Fibroblast of skin of left quadriceps (primary cell): ENCODE measurements around the gene COL16A1.

Experiments used
- DNase-seq, 2 experiments: peaks; one replicate each; pipeline ENCODE4 v3.0.0-alpha.2; 2013; ENCODE audit warnings: low read depth in 2 of 2

COL16A1 gene

DNA sequence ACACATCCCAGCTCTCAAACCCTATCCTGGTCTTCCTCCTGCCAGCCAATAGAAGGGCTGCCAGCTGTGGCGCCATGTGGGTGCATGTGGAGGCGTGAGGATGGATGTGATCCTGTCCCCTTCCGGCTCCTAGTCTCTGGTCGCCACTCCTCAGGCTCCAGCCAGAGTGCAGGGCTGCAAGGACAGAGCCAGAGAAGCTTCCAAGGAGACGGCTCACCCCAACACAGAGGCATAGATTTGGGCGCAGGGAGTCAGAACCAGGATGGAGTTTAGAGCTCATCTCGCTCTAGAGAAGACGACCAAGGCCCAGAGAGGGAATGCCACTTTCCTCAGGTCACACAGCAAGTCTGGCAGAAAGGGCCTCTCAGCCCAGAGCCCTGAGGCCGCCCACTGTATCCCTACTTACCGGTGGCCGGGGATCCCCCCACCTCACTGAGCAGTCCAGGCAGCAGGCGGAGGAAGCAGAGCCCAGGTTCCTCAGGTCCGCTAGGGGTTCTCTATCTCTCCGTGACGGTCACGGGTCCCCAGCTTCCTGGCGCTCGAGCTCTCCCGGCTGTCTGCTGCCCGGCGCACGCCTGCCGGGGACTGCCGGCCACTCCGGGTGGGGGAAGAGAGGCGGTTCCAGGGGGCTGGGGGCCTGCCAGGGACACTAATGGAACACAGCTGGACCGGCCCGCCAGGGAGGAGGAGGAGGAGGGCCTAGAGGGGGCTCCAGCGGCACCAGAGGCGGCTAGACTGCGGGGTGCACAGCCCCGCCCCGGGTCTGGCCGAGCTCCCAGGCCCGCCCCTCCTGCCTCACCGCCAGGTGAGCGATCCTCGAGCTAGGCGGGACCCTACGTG lies at the start of gene COL16A1:
Gene COL16A1, minus strand, starts transcription at position 587 of the 840 bp plus-strand sequence. CDS start 1,824 bp downstream, outside the sequence.
- peak; percentile 74 for DNase-seq

DNA sequence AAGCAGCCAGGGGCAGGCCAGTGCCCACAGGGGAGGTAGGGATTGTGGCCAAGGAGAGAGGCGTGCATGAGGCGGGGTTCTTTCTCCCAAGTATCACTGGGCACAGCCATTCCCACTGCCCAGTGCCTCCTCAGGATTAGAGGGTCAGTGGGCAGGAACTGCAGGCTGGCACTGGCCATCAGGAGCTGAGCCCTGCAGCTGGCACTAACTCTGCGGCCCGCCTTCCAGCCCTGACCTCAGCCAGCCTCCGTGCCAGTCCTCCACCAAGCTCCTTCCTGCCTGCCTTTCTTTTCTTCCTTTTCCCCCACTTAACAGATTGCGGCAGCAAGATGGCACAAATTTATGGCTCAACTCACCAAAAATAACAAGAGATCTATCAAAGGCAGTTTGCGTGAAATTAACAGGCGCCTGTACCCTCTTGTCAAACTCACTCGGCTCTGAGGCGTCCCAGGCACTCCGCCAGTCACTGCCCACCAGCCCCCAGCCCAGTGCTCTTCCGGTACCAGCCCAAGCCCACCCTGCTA lies 49.2 kb upstream of the COL16A1 start:
- no peak for DNase-seq

DNA sequence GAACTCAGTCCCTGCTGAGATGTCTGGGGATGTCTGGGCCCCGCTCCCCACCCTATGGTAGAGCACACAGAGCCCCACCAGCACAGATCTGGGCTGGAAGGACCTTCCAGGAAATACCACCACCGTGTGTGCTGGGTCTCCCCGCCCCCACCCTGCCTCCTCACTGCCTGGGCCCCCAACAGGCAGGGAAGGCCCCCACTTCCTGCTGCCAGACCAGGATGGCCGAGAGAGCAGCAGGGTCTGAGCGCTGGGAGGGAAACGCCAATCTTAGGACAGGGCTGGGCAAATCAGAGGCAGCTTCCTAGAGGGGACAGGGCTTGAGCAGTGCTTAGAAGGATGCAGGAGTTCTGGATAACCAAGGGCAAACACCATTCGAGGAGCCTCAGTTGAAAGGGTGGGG lies 48.4 kb upstream of the COL16A1 start:
- DNase-seq: no peak

DNA sequence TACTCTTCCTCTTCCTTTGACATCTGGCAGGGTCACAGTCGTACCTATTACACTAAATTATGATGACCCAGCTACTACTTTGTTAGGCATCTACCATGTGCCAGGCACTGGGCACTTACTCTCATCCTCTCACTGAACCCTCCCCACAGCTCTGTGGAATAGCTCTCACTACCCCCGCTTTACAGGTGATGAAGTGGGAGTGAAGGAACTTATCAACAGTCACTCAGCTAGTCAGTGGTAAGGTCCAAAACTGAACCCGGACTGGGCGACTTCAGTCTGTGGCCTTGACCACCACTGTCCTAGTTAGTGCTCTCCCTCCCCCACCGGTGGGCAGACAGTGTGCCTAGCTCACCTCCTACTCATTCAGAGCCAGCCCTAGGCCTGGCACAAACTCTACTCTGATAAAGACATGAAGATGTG lies 48.0 kb upstream of the COL16A1 start:
- no peak for DNase-seq

DNA sequence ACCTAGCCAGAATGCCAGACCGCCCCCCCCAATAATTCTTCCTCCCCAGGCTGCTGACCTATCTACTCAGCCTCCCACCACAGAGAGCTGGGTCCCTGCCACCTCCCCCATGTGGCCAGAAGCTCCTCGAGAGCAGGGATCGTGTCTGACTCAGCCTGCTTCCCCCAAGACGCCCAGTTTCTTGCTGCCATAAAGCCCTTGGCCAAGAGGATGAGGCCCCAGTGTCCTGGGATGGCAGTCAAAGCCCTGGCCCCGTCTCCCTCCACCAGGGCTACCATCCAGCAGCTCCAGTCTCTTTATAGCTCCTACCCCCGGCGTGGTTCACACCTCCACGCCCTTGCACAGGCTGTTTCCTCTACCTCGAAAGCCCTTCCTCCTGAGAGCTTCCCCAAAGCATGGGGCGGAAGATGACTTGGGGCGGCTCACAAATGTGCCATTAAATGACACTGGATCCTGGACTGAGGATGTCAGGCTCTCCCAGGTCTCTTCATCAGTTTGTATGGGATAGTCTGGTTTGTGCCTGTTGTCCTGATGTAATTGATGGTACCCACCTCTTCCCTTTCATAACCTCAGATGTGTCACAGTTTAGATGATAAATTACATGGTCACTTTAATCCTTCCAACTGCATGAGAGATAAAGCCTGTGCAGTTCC lies 47.2 kb upstream of the COL16A1 start:
- DNase-seq: peak; percentile 29 to 32

DNA sequence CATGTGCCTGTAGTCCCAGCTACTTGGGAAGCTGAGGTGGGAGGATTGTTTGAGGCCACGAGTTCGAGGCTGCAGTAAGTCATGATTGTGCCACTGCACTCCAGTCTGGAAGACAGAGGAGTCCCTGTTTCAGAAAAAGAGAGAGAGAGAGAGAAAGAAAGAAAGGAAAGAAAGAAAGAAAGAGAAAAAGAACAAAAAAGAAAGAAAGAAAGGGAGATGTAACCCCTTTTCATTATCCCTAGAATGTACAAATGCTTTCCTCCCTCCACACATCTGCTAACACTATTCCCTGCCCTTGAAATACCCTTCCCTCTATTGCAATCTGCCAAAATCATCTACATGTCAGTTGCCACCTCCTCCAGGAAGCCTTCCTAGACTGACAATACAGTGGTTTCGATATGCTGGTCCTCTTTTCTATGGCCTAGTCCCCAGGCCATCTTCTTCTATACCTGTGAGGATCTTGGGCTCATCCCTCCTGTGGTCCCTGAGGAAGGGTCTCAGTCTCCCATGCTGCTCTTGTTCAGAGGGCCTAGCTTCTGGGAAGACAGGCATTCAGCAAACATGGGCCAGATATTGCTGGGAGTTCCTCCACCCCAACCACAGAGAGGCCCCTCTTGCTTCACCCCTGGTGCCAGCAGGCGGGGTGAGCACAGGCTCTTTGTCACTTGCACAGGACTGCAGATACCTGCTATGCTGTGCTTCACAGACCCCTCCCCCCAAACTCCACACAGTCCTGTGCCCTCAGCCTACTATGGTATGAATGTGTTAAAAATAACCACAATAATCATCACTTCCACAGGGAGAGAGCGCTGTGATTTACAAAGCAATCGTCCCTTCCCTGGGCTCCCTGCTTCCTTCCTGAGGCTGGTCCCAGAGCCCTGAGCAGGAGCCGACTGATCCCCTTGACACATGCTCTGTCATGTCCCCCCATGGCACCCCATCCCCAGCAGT lies 46.2 kb upstream of the COL16A1 start:
- no peak for DNase-seq

DNA sequence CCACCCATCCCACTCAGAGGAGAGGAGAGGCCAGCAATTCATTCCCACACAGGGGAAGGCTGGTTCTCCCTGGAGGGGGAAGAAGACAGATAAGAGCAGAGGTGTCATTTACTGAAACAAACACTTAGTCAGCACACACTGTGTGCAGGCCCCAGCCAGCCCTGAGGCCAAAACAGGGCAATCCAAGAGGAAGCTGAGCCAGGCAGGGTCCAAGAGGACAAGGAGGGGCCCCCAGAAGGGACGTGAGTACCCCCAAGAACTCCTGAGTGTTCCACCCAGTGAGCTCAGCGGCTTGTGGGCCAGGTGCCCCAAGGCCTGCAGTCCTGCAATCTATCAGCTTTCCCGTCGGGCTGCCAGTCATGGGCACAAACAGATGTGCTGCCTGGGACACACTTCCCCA lies 44.5 kb upstream of the COL16A1 start:
- DNase-seq: no peak

DNA sequence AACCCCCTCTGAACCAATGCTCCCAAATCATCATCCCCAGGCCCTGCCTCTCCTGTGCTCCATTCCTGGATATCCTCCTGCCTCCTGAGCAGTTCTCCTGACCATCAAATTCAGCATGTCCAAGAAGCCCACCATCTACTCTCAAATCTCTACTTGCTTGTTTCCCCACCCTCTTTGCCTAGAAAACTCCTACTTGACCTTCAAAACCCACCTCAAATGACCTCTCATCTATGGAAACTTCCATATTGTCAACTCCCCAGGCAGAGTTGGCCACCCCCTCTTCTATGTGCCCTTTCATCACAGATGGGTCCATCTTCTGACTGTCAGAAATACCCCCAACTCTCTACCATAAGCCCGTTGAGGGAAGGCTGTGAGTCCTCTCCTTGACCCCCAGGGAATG lies 43.5 kb upstream of the COL16A1 start:
- no peak for DNase-seq

DNA sequence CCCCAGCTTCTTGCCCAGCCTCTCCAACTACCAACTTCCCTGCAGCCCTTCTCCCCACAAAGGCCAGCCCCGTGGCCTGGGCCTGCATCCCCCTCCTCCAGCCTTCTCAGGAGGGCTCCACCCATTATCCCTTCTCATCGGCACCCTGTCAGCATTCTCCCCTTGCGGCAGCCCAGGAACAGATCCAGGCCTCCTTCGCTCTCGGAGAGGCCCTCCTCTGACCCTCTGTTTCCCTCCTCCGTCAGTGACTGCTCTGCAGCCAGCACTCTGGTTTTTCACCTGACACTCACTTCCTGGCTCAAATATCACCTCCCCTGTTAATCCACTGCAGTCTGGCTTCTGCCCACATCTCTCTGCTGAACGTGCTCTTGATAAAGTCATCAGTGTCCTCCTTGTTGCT lies 42.9 kb upstream of the COL16A1 start:
- no peak for DNase-seq

DNA sequence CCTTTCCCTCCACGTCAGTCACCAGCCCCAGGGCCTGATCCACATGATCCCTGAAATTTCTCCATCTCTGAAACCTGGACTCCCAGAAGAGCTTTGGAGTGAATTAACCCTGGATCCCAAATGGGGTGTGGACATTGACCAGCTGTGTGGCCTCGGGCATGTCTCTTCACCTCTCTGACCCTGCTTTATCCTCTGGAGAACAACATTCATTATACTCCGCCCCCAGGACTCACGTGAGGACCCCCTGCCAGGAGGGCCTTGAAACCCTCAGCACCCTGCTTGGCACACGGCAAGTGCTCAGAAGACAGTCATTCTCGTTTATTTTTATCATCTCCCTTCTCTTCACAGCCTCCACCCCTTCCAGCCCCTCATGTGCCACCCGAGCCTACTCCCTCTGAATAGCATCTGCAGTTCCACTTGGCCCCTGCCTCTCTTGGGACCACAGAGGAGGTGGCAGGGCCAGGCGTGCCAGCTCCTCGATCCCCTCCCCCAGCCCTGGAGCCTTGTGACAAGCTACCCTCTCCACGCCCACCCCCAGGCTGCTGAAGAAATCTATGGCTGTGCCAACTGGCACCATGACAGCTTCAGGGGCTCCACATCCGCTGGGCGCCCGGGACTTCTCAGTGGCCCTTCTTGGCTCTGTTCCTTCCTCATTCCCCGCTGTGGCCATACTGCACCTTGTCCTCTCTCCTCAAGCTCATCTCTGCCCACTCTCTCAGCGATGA lies 42.3 kb upstream of the COL16A1 start:
- DNase-seq: no peak

DNA sequence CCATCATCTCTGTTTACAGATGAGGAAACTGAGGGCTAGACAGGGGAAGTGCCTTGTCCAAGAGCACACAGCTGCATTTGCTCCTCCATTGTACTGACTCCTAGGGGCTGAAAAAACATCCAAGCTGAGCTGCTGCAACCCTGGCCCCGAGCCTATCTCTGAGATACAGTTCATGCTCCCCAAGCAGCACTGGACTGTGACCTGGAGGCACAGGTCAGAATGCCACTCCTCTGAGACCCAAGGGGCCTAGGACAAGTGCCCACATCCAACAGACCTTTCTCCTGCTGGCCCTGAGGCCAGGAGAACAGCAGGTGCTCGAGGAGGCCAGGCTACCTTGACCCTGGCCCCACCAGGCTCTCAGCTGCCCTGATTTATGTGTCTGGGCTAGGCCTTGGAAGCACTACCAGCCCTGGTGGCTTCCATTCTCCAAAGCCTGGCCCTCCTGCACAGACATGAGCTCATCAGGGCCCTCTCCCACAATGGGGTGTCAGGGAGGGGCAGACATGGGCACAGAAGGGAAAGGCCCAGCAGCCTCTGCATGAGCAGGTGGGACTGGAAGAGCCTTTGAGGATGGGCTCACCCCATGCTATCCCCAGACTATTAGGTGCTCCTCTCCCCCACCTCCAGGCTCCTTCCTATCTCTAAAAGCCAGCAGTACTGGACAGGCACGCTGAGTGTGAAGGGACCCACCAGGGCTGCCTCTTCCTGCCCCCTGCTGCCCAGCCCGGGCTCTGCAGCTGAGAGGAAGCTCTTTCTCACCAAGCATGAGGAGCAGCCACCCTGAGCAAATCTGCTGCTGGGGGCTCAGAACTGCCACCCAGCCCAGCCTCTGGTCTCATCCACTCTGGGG lies 41.5 kb upstream of the COL16A1 start:
- DNase-seq: no peak

DNA sequence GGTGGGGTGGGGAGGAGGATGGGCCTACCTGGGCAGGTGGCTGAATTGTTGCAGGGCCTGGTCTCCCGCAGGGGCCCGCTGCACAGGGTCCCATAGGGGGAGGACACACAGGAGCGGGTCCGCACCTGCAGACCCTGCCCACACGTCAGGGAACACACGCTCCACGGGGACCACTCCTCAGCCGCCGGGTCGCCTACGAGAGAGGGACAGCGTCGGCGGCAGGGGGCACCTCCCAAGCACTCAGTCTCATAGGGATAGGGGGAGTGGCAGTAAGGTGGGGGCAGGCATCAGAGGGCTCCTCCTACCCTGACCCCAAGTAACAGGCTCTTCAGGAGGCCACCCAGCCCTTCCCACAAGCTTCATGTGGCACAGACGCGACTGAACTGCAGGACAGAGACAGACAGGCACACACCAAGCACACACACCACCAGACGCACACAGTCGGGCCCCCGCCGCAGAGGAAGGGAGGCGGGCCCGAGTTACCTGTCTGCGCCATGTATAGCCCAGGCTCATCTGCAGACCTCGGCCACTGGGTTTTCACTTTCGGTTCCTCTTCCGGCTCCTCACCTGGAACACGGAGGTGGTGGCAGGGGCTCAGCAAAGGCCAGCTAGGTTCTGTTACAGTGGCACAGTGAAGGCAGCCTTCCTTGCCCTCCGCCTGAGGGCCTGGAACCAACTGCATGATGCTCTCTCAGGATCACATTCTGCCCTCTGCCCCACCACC lies 40.5 kb upstream of the COL16A1 start:
- DNase-seq: no peak

DNA sequence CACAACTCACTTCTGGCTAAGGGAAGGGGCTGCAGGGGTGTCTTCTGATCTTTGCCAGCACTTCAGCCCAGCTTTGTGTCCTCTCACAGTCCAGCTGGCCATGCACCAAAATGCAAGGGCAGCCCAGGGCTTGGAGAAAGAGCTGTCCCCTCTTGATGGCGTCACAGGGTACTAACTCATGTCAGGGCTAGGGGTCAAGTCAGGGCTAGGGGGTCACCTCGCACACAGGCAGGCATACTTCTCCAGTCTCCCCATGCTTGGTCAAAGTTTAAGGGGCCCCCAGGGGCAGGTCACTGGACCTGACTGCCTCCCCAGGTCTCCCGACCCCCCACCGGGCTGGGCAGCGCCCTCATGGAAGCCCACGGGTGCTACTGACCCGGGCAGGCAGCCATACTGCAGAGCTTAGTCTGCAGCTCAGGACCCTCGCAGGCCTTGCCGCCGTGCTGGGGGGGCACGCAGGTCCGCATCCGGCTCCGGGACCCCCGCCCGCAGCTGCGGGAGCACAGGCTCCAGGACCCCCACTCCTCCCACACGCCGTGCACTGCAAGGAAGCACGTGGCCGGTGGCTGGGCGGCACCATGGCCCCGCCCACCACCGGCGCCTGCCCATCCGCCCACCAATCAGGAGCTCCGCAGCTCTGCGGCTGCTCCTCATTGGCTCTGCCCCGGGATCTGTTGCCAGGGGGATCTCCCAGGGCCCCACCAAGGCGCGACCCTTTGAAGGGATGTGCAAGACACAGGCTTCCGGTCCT lies 38.8 kb upstream of the COL16A1 start:
- DNase-seq: no peak

DNA sequence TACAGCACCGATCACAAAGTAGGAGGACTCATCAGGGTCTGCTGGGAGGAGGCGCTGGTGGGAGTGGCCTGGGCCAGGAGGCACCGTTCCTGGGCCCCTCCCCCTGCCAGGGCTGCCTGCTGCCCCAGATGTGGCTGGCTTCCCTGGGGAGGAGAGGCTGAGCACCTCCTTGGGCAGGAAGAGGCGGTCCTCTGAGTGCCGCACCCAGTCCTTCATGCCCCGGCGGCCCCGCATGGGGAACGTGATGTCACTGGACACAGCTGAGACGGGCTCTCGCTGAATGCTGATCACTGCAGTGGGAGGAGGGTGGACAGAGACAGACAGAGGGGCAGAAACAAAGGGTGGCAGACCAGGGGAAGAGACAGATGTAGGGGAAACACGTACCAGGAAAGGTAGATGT lies 35.5 kb upstream of the COL16A1 start:
- DNase-seq: no peak

DNA sequence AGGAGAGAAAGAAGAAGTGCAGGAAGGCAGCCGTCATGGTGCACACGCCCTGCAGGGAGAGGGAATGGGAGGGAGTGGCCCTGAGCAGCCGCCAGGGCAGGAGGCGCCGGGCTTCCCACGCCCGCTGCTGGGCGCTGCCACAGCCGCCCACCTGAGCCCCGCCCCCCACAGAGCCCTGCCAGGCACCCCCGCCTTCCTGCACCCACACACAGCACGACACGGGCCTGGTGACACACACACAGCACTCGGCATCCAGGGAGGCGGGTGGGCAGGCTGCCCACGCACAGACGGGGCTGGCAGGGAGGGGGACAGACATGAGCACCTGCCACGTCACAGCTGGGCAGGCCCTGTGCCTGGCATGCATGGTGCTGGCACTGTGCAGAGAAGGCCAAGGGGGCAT lies 32.9 kb upstream of the COL16A1 start:
- no peak for DNase-seq

DNA sequence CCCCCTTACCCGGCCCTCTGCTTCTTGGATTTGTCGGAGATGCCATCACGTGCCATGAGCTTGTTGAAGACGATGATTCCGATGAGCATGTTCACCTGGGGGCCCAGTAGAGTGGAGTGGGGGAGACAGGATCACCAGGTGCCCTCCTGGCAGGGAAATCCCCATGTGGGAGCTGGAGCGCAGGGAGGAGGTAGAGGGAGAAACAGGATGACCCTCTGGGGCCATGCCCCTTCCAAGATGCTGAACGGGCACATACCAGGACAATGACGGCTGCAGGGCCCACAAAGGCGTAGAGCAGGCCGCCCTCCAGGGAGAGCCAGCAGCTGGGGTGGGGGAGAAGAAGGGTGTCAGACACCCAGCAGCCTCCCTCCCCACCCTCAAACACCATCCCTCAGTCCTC lies 31.8 kb upstream of the COL16A1 start:
- DNase-seq: no peak

DNA sequence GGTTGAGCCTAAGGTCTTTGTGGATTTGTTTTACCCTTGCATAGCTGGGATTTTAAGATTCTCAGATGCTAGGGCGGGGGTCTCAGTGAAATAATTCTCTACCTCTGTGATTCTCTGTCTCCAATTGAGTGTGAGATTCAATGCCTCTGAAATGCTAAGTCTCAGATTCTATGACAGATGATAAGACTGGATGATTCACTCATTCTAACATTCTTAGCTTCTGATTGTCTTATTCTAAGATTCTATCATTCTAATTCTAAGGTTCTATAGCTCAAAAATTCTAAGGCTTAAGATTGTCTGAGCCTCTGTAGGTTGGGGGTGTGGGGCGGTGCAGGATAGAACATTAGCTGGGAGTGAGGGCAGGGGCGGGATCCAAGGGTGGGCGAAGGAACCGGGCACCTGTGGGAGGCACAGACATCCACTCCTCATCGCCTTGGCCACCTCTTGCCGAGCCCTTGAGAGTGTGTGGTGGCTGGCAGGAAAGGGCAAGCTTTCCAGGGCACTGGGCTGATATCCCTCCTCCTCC lies 30.8 kb upstream of the COL16A1 start:
- DNase-seq: no peak

DNA sequence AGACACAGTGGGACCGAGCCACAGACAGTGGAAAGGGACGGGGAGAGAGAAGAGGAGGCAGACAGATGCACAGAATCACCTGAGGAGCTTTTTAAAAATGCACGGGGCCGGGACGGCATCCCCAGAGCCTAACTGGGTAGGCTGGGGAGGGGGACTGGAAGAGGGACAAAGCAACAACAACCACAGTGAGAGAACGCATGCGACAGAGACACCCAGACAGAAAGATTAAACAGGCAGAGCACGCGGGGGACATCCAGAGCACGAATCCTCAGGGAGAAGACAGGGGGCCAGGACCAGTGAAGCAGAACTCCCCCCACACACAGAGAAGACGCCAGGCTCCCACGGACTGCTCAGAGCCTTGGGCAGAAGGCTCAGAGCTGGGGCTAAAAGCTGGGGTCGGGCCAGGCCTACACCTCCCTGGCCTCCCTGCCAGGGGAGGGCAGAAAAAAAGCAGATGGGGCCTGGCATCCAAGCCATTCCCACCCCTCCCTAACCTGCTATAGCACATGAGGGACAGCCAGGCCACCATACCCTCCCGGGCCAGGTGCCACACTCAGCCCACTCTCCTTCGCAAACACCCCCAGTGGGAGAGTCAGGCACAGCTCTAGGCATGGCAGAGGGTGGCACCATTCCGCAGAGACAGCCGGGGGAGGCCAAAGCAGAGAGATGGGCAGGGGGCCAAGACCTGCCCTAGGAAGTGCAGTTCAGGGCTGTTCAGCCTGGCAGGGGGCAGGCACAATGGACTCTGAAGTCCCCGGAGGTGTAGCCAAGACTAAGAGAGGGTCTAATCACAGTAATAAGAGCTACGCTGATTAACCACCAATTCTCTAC lies 29.8 kb upstream of the COL16A1 start:
- no peak for DNase-seq
